ENCODE results near the gene EXOC2. TPM values are rescaled to one million over a fixed set of nuclear protein-coding genes. Genes with fewer than 3 reads are reported as not detected.

EXOC2 gene
- total RNA-seq, 2 donors from 2014 or later: 12.9 to 16.1 TPM

DNA sequence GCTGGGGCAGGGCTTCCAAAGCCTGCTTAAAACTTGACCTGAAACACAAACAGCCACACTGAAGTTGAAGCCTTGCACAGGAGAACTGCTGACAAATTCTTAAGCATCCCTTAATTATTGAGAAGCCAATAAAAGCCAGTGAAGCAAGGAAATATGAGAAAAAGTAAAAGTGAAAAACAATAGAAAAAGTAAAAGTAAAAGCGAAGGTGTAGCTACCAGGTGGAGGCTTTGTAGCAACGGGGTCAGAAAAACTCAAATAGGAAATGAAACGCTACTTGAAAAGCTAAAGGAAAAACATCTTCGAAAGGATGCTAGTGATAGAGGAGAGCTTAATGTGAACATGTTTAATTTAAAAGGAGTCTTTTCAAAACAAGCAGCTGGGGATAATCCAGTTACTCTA, 203.9 kb downstream of the EXOC2 start:
- no peak overlapping the region for H3K27ac ChIP-seq
- H3K27me3 ChIP-seq: no peaks in the 10 kb centered on the region
- no peaks in the 10 kb centered on the region for H3K9me3 ChIP-seq
- no peak for TF ChIP-seq CTCF (IDR thresholded peaks at IDR 0.05)
- H3K4me3 ChIP-seq: no peak overlapping the region
- H3K36me3 ChIP-seq: peaks cover 22% of the 10 kb centered on the region
- no peaks in the 10 kb centered on the region for H3K4me1 ChIP-seq
- no peak for DNase-seq (ENCODE audit: low spot score)

DNA sequence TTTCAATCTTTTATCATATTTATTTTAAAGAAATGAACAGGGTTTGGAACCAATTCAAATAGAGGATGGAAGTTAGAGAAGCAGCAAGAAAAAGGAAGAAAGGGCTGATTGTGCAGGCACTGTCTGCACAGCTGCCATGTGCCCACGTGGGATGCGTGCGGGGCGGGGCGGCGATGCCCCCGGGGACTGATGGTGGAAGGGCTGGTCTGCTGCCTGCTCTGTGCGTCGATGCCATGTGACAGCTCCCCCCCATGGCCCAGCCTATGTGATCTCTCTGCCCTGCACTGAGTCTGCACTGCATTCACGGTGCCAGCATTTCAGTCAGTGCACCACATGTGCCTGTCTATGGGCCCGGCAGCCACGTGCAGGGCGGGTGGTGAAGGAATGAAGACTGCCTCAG, 205.0 kb downstream of the EXOC2 start:
- no peak overlapping the region for H3K4me3 ChIP-seq
- H3K4me1 ChIP-seq: no peaks in the 10 kb centered on the region
- no peaks in the 10 kb centered on the region for H3K9me3 ChIP-seq
- no peaks in the 10 kb centered on the region for H3K27me3 ChIP-seq
- TF ChIP-seq CTCF (IDR thresholded peaks at IDR 0.05): no peak
- DNase-seq (ENCODE audit: low spot score): no peak
- H3K27ac ChIP-seq: no peak overlapping the region
- H3K36me3 ChIP-seq: peaks cover 22% of the 10 kb centered on the region

DNA sequence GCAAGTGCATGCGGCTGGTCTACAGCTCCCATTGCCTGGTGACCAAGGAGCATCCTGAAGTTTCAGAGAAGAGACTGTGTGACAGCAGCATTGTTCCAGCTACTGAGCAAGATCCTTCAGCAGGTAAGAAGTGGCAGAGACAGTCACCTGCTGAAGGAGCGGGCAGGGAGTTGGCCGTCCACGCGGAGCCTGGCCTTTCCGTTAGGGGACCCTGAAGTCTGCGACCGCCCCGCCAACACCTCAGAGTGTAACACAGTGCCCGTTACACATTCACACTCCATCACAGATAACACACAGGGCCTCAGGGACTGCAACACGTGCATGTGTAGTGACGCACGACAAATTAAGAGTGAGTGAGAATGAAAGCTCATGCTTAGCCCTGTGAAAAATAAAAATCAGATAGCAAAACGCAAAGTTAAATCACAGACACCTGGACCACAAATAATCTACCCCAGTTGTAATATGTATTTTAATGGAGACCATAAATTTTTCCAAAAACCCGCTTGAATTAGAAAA, 207.2 kb downstream of the EXOC2 start:
- no peaks in the 10 kb centered on the region for H3K27me3 ChIP-seq
- no peak overlapping the region for H3K27ac ChIP-seq
- H3K4me1 ChIP-seq: no peaks in the 10 kb centered on the region
- TF ChIP-seq CTCF (IDR thresholded peaks at IDR 0.05): no peak
- H3K36me3 ChIP-seq: peaks cover 22% of the 10 kb centered on the region
- no peak overlapping the region for H3K4me3 ChIP-seq
- DNase-seq (ENCODE audit: low spot score): no peak
- H3K9me3 ChIP-seq: no peaks in the 10 kb centered on the region

DNA sequence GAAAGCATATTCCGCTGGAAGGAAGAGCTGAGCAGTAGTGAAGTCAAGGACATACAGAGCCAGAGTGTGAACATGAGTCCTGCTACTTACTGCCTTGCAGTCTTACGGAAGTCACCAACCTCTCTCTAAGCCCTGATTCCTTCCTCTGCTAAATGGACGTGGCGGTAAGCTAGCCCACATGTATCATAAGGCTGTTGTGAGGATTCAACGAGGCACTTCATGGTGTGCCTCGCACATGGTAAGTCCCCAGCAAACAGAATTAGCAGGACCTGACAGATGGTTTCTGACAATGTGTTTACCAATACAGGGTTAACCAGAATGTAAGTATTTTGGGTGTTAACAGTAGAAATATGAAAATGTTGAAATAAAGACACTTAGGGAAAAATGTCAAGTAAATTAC, 208.2 kb downstream of the EXOC2 start:
- Histone ChIP-seq H3K27ac (no peak overlapping the region), H3K27me3 (no peaks in the 10 kb centered on the region), H3K36me3 (peaks cover 22% of the 10 kb centered on the region), H3K4me1 (no peaks in the 10 kb centered on the region), H3K4me3 (no peak overlapping the region), H3K9me3 (no peaks in the 10 kb centered on the region)
- TF ChIP-seq CTCF (IDR thresholded peaks at IDR 0.05): no peak
- no peak for DNase-seq (ENCODE audit: low spot score)

DNA sequence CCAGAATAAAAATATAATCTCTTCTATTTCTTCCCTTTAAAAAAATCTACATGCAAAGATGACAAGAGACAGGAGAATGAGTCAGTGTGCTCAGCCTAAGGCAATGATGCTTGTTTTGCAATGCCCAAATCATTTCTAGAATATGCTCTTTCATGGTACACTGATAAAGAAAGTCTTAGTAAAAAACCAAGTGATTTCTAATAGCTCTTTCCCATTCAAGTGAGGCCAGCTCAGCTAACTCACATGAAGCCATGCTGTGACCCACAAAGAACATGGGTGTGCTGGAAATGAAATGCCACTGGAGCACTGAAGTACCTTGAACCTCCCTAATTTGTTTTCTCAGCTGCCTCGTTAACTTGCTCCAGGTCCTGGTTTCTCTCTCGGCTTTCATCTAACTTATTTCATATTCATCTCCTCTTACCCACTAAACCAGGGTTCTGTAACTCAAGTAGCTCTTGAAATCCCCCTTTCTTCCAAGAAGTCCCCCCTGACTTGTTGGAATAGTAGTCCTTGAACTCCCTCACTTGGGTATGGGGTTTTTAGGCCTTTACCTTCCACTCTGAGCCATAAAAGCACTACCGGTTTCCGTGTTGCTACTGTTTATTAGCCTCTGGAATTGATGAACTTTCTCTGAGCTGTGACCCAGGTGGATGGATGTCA, 208.7 kb downstream of the EXOC2 start:
- Histone ChIP-seq H3K27ac (no peak overlapping the region), H3K27me3 (no peaks in the 10 kb centered on the region), H3K4me3 (no peak overlapping the region), H3K4me1 (no peaks in the 10 kb centered on the region), H3K9me3 (no peaks in the 10 kb centered on the region), H3K36me3 (peaks cover 22% of the 10 kb centered on the region)
- DNase-seq (ENCODE audit: low spot score): no peak
- TF ChIP-seq CTCF (IDR thresholded peaks at IDR 0.05): no peak

DNA sequence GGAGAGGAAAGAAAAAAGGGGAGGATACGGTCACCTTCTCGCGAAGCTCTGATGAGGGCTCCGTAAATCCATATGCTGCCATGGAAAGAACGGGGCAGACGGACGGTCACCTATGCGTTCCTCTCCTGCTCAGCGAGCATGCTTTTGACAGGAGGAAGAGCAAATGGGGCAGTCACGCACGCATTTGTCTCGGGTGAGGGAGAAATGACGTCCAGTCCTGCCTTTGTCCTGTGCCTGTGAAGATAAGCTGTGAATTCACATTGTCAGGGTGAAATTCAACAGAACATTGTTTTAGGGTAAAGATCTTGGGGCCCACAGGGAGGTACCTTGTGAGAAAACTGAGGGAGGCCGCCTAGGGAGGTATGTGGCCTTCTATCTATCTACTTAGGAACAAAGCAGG, 217.6 kb downstream of the EXOC2 start:
- TF ChIP-seq CTCF (IDR thresholded peaks at IDR 0.05): no peak
- Histone ChIP-seq H3K27me3 (no peaks in the 10 kb centered on the region), H3K4me3 (no peak overlapping the region), H3K4me1 (no peaks in the 10 kb centered on the region), H3K27ac (no peak overlapping the region), H3K36me3 (no peaks in the 10 kb centered on the region), H3K9me3 (no peaks in the 10 kb centered on the region)
- no peak for DNase-seq (ENCODE audit: low spot score)

Data from right atrium auricular region (tissue), 2 donors.